Prostate gland (tissue), 2 donors: ENCODE results near the gene LRBA. TPM values are rescaled to one million over a fixed set of nuclear protein-coding genes. Genes with fewer than 3 reads are reported as not detected.

Experiments used
- DNase-seq: peaks from one replicate; pipeline ENCODE4 v3.0.0-alpha.2; 2019; ENCODE audit warnings: low spot score
- H3K27ac ChIP-seq, 2 donors: fragments of 200-600 bp; sonication (generic); 2 replicates each; pipeline ENCODE4 v1.5.1; 2017 to 2019
- H3K27me3 ChIP-seq: fragments of 200-600 bp; sonication (generic); replicated peaks from 2 replicates; pipeline ENCODE4 v1.5.1; 2019; ENCODE audit not compliant: insufficient read depth
- H3K36me3 ChIP-seq, 2 donors: fragments of 200-600 bp; sonication (generic); 1 replicate in 1 of 2; 2 replicates in 1 of 2; pipeline versions ENCODE4 v1.5.1 to v1.8.1; 2017 to 2019
- H3K4me1 ChIP-seq: fragments of 200-600 bp; sonication (generic); replicated peaks from 2 replicates; pipeline ENCODE4 v1.5.1; 2019
- H3K4me3 ChIP-seq, 2 donors: fragments of 200-600 bp; sonication (generic); 2 replicates each; pipeline ENCODE4 v1.5.1; 2017 to 2019
- H3K9me3 ChIP-seq: fragments of 200-600 bp; sonication (generic); 2 replicates; pipeline ENCODE4 v1.5.1; 2017
- CTCF ChIP-seq, 4 experiments: fragments of 200-600 bp in 2 of 4; fragments of 450-650 bp in 2 of 4; sonication (generic) in 2 of 4; IDR thresholded peaks; 1 replicate in 3 of 4; 2 replicates in 1 of 4; pipeline ENCODE4 v1.5.1; 2016 to 2019; ENCODE audit warnings: antibody characterized with exemption in 4 of 4, mild to moderate bottlenecking in 2 of 4, moderate library complexity in 2 of 4
- POLR2A ChIP-seq: fragments of 450-650 bp; IDR thresholded peaks from one replicate; pipeline ENCODE4 v1.6.1; 2016; ENCODE audit warnings: antibody characterized with exemption, mild to moderate bottlenecking
- POLR2AphosphoS5 ChIP-seq: sonication (generic); formaldehyde crosslinking; IDR thresholded peaks from one replicate; pipeline ENCODE4 v1.6.1; 2017; ENCODE audit warnings: antibody characterized with exemption
- WGBS: methylation state at CpG from one replicate; pipeline ENCODE4 v1.1.5; 2018; 5-methylcytosine and 5-hydroxymethylcytosine counted together
- intact Hi-C: fragments of 100-400 bp; cut with DNase I; formaldehyde crosslinking; loops from one replicate; pipeline ENCODE4 v1.14.2; 2022
- total RNA-seq, 2 donors: library from RNA; depleted of rRNA; stranded (reverse); fragments of >200 nt; gene quantifications; one replicate each; pipeline ENCODE4 v1.1.0, GENCODE V29; 2016

LRBA gene
- total RNA-seq, 2 donors from 2014 or later: 69.8 to 79.8 TPM

GRCh38 chr4:150948074-150948473 lies 67.0 kb downstream of the LRBA start:
- Histone ChIP-seq H3K4me3 (no peak overlapping the region), H3K4me1 (no peaks in the 10 kb centered on the region), H3K27me3 (no peaks in the 10 kb centered on the region), H3K27ac (no peak overlapping the region), H3K36me3 (no peaks in the 10 kb centered on the region), H3K9me3 (no peaks in the 10 kb centered on the region)
- intact Hi-C loops: no loop called here
- TF ChIP-seq POLR2A (no peak), POLR2AphosphoS5 (no peak), CTCF (IDR thresholded peaks at IDR 0.05) (no peak)
- DNase-seq: no peak

- Histone ChIP-seq H3K27me3 (no peaks in the 10 kb centered on the region), H3K9me3 (no peaks in the 10 kb centered on the region), H3K36me3 (no peaks in the 10 kb centered on the region), H3K4me3 (no peak overlapping the region), H3K27ac (no peak overlapping the region), H3K4me1 (no peaks in the 10 kb centered on the region)
- WGBS: 88% methylated on average over 6 of the region's 6 CpGs
- TF ChIP-seq POLR2AphosphoS5 (no peak), CTCF (IDR thresholded peaks at IDR 0.05) (no peak), POLR2A (no peak)
- no peak for DNase-seq
- intact Hi-C loops: no loop called here
These were observed 70.4 kb downstream of the LRBA start for GRCh38 chr4:150944660-150945059.

- 76% methylated on average over 2 of the region's 2 CpGs for WGBS
- DNase-seq: no peak
- no peak for TF ChIP-seq POLR2A
- TF ChIP-seq POLR2AphosphoS5: no peak
- TF ChIP-seq CTCF (IDR thresholded peaks at IDR 0.05): no peak
- Histone ChIP-seq H3K9me3 (no peaks in the 10 kb centered on the region), H3K4me1 (no peaks in the 10 kb centered on the region), H3K4me3 (no peak overlapping the region), H3K27ac (no peak overlapping the region), H3K27me3 (no peaks in the 10 kb centered on the region), H3K36me3 (no peaks in the 10 kb centered on the region)
- intact Hi-C loops: no loop called here
These were observed 71.3 kb downstream of the LRBA start for GRCh38 chr4:150943818-150944217.

- no peak overlapping the region for H3K27ac ChIP-seq
- no peaks in the 10 kb centered on the region for H3K4me1 ChIP-seq
- no peaks in the 10 kb centered on the region for H3K27me3 ChIP-seq
- H3K9me3 ChIP-seq: no peaks in the 10 kb centered on the region
- TF ChIP-seq POLR2AphosphoS5 (no peak), POLR2A (no peak), CTCF (IDR thresholded peaks at IDR 0.05) (no peak)
- DNase-seq: no peak
- no peaks in the 10 kb centered on the region for H3K36me3 ChIP-seq
- H3K4me3 ChIP-seq: no peak overlapping the region
- intact Hi-C loops: no loop called here
These were observed 72.0 kb downstream of the LRBA start for GRCh38 chr4:150943126-150943525.

GRCh38 chr4:150942539-150942938 lies 72.5 kb downstream of the LRBA start:
- Histone ChIP-seq H3K9me3 (no peaks in the 10 kb centered on the region), H3K36me3 (no peaks in the 10 kb centered on the region), H3K4me1 (no peaks in the 10 kb centered on the region), H3K27me3 (no peaks in the 10 kb centered on the region), H3K27ac (no peak overlapping the region), H3K4me3 (no peak overlapping the region)
- intact Hi-C loops: no loop called here
- TF ChIP-seq CTCF (IDR thresholded peaks at IDR 0.05) (no peak), POLR2A (no peak), POLR2AphosphoS5 (no peak)
- no peak for DNase-seq
